OCI-LY7 (cell line): Measurements from ENCODE around the gene CNPY1. TPM values are rescaled to one million over a fixed set of nuclear protein-coding genes. Genes with fewer than 3 reads are reported as not detected.
"Not testable (repeated sequence)": the region's sequence is repeated elsewhere in the genome, so short reads cannot be mapped to it uniquely, and the experiment has no call there.

Source experiments
- BruUV-seq: library from RNA; stranded (reverse); fragments of 400-500 nt; replicated peaks from 2 replicates; lab custom pipeline; 2021; lab: Mats Ljungman, UMichigan
- CTCF ChIA-PET: fragments of 300-600 bp; sonication (Branson Sonifier 250); formaldehyde crosslinking; loops from one replicate; lab custom pipeline; 2022; ENCODE audit warnings: antibody characterized with exemption; ENCODE audit not compliant: unreplicated experiment; lab: Charles Lee
- POLR2A ChIA-PET: fragments of 300-600 bp; sonication (Branson Sonifier 250); formaldehyde crosslinking; loops from one replicate; lab custom pipeline; 2022; ENCODE audit warnings: antibody characterized with exemption; lab: Charles Lee
- DNase-seq: peaks from one replicate; pipeline ENCODE4 v3.0.0-alpha.2; 2015; ENCODE audit warnings: low spot score
- H2AFZ ChIP-seq: fragments of 200-600 bp; sonication (generic), shearing (Covaris generic); 2 replicates; pipeline ENCODE4 v1.6.1; 2014; ENCODE audit warnings: mild to moderate bottlenecking, antibody characterized with exemption, low read length, moderate library complexity
- H3K27ac ChIP-seq: fragments of 200-600 bp; sonication (generic); 2 replicates; pipeline ENCODE4 v1.5.1; 2014; ENCODE audit warnings: mixed run types, low read depth, mild to moderate bottlenecking, moderate library complexity, low read length, inconsistent platforms; ENCODE audit not compliant: poor library complexity, severe bottlenecking
- H3K36me3 ChIP-seq: fragments of 200-600 bp; sonication (generic); 2 replicates; pipeline ENCODE4 v1.6.1; 2014; ENCODE audit warnings: mild to moderate bottlenecking, antibody characterized with exemption, low read length, moderate library complexity, mixed read lengths; ENCODE audit not compliant: insufficient read depth
- H3K4me1 ChIP-seq: fragments of 200-600 bp; sonication (generic); 2 replicates; pipeline ENCODE4 v1.5.1; 2014; ENCODE audit warnings: mild to moderate bottlenecking, low read length; ENCODE audit not compliant: insufficient read depth, poor library complexity, severe bottlenecking
- H3K4me2 ChIP-seq: fragments of 200-600 bp; sonication (generic); 2 replicates; pipeline ENCODE4 v1.6.1; 2014; ENCODE audit warnings: mild to moderate bottlenecking, low read length
- H3K4me3 ChIP-seq: fragments of 200-600 bp; sonication (generic); 2 replicates; pipeline ENCODE4 v1.5.1; 2014; ENCODE audit warnings: mild to moderate bottlenecking, low read depth, low read length; ENCODE audit not compliant: poor library complexity, severe bottlenecking
- H3K79me2 ChIP-seq: fragments of 200-600 bp; sonication (generic); 2 replicates; pipeline ENCODE4 v1.6.1; 2016; ENCODE audit warnings: low read depth, mild to moderate bottlenecking, low read length, moderate library complexity, mixed read lengths; ENCODE audit not compliant: insufficient read depth
- H3K9me2 ChIP-seq: fragments of 200-600 bp; sonication (generic); 2 replicates; pipeline ENCODE4 v1.6.1; 2016; ENCODE audit warnings: mild to moderate bottlenecking, low read length, mixed read lengths; ENCODE audit not compliant: insufficient read depth
- H3K9me3 ChIP-seq: fragments of 200-600 bp; sonication (generic); 2 replicates; pipeline ENCODE4 v1.6.1; 2014; ENCODE audit warnings: mild to moderate bottlenecking, mixed run types, low read length, mixed read lengths
- H4K20me1 ChIP-seq: fragments of 200-600 bp; sonication (generic); 2 replicates; pipeline ENCODE4 v1.6.1; 2014; ENCODE audit warnings: mild to moderate bottlenecking, antibody characterized with exemption, low read length, moderate library complexity, mixed read lengths; ENCODE audit not compliant: insufficient read depth
- EZH2phosphoT487 ChIP-seq: fragments of 200-600 bp; sonication (generic); IDR thresholded peaks from 2 replicates; pipeline ENCODE4 v1.6.1; 2018; ENCODE audit warnings: low read depth, borderline replicate concordance, mild to moderate bottlenecking, mixed run types, antibody characterized with exemption, low read length, moderate library complexity, mixed read lengths
- intact Hi-C: fragments of 100-400 bp; cut with micrococcal nuclease; formaldehyde crosslinking; loops from one replicate; pipeline ENCODE4 v1.10.0; 2022; ENCODE audit not compliant: unreplicated experiment
- total RNA-seq, 2 experiments: library from RNA; depleted of rRNA in 1 of 2; stranded (reverse); fragments of >200 nt in 1 of 2; shearing (Covaris generic) in 1 of 2; gene quantifications; 2 replicates each; pipeline ENCODE4 v1.2.3, GENCODE V29; 2014 to 2022
- TF ChIP-seq, protein P1 (sequence below): fragments of 200-600 bp; sonication (generic); conservative IDR thresholded peaks from 2 replicates; pipeline ENCODE4 v1.5.1; 2014; ENCODE audit warnings: mild to moderate bottlenecking, antibody characterized with exemption, low read length, moderate library complexity, mixed read lengths

CNPY1 gene
- total RNA-seq, 2 experiments from 2014 or later = not detected

DNA sequence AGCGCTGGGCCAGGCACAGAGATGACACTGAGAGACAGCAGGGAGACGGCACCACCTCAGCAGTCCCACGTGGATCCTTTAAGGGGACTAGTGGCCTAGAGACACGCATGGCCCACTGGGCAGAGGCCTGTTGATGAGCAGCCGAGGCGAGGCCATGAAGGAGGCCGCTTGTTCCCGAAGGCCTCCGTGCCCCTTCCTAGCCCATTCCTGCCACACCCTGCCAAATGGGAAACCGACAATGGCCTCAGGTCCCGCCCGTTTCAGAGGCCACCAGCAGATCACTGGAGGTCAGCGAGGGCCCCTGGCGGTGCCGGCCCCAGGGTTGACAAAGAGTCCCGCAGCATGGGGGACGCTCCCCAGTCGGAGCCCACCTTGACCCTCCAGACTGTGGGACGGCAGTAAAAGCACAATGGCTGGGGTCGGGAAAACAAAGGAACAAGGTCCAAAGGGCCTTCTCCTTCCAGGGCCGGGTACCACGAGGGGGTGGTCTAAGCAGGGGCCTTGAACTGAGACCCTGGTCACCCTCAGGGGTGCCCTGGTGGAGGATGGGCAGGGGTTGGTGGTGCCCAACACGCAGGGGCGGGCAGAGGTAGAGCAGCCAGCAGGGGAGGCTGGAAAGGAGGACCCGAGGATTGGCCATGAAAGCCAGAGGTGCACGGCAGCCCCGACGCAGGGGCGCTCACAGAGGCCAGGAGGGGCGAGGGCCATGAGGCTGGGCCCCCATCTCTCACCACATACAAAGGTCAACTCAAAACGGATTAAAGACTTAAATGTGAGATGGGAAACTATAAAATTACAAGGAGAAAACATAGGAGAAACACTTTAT, 19.9 kb upstream of the CNPY1 start:
- POLR2A ChIA-PET = no interaction called here
- H3K4me3 ChIP-seq = no peak overlapping the region
- H3K79me2 ChIP-seq = no peaks in the 10 kb centered on the region
- no peaks in the 10 kb centered on the region for H3K4me1 ChIP-seq
- no peaks in the 10 kb centered on the region for H3K9me2 ChIP-seq
- no peaks in the 10 kb centered on the region for H3K36me3 ChIP-seq
- intact Hi-C loops = no loop called here
- no peak for DNase-seq
- no TSS peak for BruUV-seq
- H3K4me2 ChIP-seq = no peak overlapping the region
- H3K9me3 ChIP-seq = no peaks in the 10 kb centered on the region
- H3K27ac ChIP-seq = no peak overlapping the region
- TF ChIP-seq, protein P1, sequence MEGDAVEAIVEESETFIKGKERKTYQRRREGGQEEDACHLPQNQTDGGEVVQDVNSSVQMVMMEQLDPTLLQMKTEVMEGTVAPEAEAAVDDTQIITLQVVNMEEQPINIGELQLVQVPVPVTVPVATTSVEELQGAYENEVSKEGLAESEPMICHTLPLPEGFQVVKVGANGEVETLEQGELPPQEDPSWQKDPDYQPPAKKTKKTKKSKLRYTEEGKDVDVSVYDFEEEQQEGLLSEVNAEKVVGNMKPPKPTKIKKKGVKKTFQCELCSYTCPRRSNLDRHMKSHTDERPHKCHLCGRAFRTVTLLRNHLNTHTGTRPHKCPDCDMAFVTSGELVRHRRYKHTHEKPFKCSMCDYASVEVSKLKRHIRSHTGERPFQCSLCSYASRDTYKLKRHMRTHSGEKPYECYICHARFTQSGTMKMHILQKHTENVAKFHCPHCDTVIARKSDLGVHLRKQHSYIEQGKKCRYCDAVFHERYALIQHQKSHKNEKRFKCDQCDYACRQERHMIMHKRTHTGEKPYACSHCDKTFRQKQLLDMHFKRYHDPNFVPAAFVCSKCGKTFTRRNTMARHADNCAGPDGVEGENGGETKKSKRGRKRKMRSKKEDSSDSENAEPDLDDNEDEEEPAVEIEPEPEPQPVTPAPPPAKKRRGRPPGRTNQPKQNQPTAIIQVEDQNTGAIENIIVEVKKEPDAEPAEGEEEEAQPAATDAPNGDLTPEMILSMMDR = no peak
- no peak for TF ChIP-seq EZH2phosphoT487
- H4K20me1 ChIP-seq = no peaks in the 10 kb centered on the region
- no peak overlapping the region for H2AFZ ChIP-seq
- CTCF ChIA-PET = no interaction called here

DNA sequence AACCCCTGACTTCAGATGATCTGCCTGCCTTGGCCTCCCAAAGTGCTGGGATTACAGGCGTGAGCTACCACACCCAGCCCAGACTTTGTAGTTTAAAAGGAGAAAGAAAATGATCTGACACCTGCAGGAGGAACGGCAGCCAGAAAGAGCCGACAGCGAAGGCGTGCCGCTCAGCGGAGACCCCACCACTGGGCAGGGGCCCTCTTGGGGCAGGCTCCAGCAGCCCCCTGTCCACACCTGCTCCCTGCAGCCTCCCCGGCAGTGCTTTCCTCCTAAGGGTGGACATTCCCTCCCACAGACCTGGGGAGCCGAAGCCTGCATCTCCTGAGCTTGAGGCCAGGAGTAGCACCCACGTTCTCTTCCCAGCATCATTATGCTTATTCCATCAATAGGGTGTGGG, 19.2 kb upstream of the CNPY1 start:
- intact Hi-C loops = no loop called here
- no peak overlapping the region for H2AFZ ChIP-seq
- DNase-seq = no peak
- H3K4me3 ChIP-seq = no peak overlapping the region
- H3K4me1 ChIP-seq = no peaks in the 10 kb centered on the region
- H4K20me1 ChIP-seq = no peaks in the 10 kb centered on the region
- no peak overlapping the region for H3K4me2 ChIP-seq
- H3K79me2 ChIP-seq = no peaks in the 10 kb centered on the region
- TF ChIP-seq EZH2phosphoT487 = no peak
- TF ChIP-seq, protein P1 = no peak
- ChIA-PET CTCF (no interaction called here), POLR2A (no interaction called here)
- H3K9me2 ChIP-seq = no peaks in the 10 kb centered on the region
- no peaks in the 10 kb centered on the region for H3K36me3 ChIP-seq
- no TSS peak for BruUV-seq
- no peak overlapping the region for H3K27ac ChIP-seq
- no peaks in the 10 kb centered on the region for H3K9me3 ChIP-seq

DNA sequence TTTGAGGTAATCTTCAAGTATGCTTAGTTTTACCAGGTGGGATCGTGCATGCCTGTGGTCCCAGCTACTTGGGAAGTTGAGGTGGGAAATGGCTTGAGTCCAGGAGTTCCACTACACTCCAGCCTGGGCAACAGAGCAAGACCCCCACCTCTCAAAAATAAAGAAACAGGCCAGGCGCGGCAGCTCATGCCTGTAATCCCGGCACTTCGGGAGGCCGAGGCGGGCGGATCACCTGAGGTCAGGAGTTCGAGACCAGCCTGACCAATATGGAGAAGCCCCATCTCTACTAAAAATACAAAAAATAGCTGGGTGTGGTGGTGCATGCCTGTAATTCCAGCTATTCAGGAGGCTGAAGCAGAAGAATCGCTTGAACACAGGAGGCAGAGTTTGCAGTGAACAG, 16.6 kb upstream of the CNPY1 start:
- H3K27ac ChIP-seq, H4K20me1 ChIP-seq, H3K4me3 ChIP-seq, H3K4me2 ChIP-seq, H2AFZ ChIP-seq, intact Hi-C loops, H3K9me3 ChIP-seq, BruUV-seq, H3K79me2 ChIP-seq, H3K36me3 ChIP-seq, H3K9me2 ChIP-seq, CTCF ChIA-PET, H3K4me1 ChIP-seq, DNase-seq, POLR2A ChIA-PET: not testable (repeated sequence)
